Neural cell (in vitro differentiated cells): ENCODE measurements around the gene SMIM29. TPM values are rescaled to one million over a fixed set of nuclear protein-coding genes. Genes with fewer than 3 reads are reported as not detected.

Experiments
- H2AFZ ChIP-seq: fragments of 200-600, 300-800 bp; sonication (generic), shearing (Covaris generic); 2 replicates; pipeline ENCODE4 v1.6.0; 2014; ENCODE audit warnings: low read depth, mild to moderate bottlenecking, antibody characterized with exemption, low read length, moderate library complexity
- H3F3A ChIP-seq: fragments of 200-600 bp; shearing (Covaris generic); 2 replicates; pipeline ENCODE4 v1.6.1; 2016; ENCODE audit warnings: mild to moderate bottlenecking, moderate library complexity, mixed read lengths, antibody characterized with exemption, low read length; ENCODE audit not compliant: insufficient read depth, poor library complexity, severe bottlenecking
- H3K27ac ChIP-seq: fragments of 200-600, 300-800 bp; sonication (generic), shearing (Covaris generic); 2 replicates; pipeline ENCODE4 v1.5.1; 2014; ENCODE audit warnings: mild to moderate bottlenecking, low read length, moderate library complexity
- H3K27me3 ChIP-seq: fragments of 300-800, 200-600 bp; sonication (generic), shearing (Covaris generic); 2 replicates; pipeline ENCODE4 v1.6.0; 2014; ENCODE audit warnings: mild to moderate bottlenecking, low read depth, low read length, moderate library complexity; ENCODE audit not compliant: insufficient read depth
- H3K36me3 ChIP-seq: fragments of 300-800, 200-600 bp; sonication (generic), shearing (Covaris generic); 2 replicates; pipeline ENCODE4 v1.5.1; 2014; ENCODE audit warnings: mild to moderate bottlenecking, antibody characterized with exemption, low read length, moderate library complexity; ENCODE audit not compliant: insufficient read depth
- H3K4me2 ChIP-seq: fragments of 300-800, 200-600 bp; sonication (generic), shearing (Covaris generic); 2 replicates; pipeline ENCODE4 v1.6.0; 2014; ENCODE audit warnings: mild to moderate bottlenecking, low read length
- H3K4me3 ChIP-seq: fragments of 300-800, 200-600 bp; sonication (generic), shearing (Covaris generic); 2 replicates; pipeline ENCODE4 v1.5.1; 2014; ENCODE audit warnings: mild to moderate bottlenecking, low read length, moderate library complexity
- H3K79me2 ChIP-seq: fragments of 200-600 bp; shearing (Covaris generic); replicated peaks from 2 replicates; pipeline ENCODE4 v1.6.0; 2014; ENCODE audit warnings: mild to moderate bottlenecking, low read length, moderate library complexity; ENCODE audit not compliant: insufficient read depth
- H3K9ac ChIP-seq: fragments of 300-800, 200-600 bp; sonication (generic), shearing (Covaris generic); 2 replicates; pipeline ENCODE4 v1.6.1; 2016; ENCODE audit warnings: mild to moderate bottlenecking, low read length, mixed read lengths
- H3K9me2 ChIP-seq: fragments of 200-600 bp; shearing (Covaris generic); 2 replicates; pipeline ENCODE4 v1.6.1; 2016; ENCODE audit warnings: mild to moderate bottlenecking, low read length, mixed read lengths; ENCODE audit not compliant: insufficient read depth
- H3K9me3 ChIP-seq: fragments of 200-600, 300-800 bp; sonication (generic), shearing (Covaris generic); 2 replicates; pipeline ENCODE4 v1.6.1; 2016; ENCODE audit warnings: mild to moderate bottlenecking, mixed run types, low read length, moderate library complexity, mixed read lengths
- H4K20me1 ChIP-seq: fragments of 200-600 bp; shearing (Covaris generic); 2 replicates; pipeline ENCODE4 v1.6.1; 2016; ENCODE audit warnings: mild to moderate bottlenecking, mixed run types; ENCODE audit not compliant: insufficient read depth
- CTCF ChIP-seq: fragments of 450-650 bp; IDR thresholded peaks from 2 replicates; pipeline ENCODE4 v1.5.1; 2014; ENCODE audit warnings: antibody characterized with exemption, mild to moderate bottlenecking, moderate library complexity; ENCODE audit not compliant: poor library complexity, severe bottlenecking
- EP300 ChIP-seq: fragments of 450-650 bp; conservative IDR thresholded peaks from 2 replicates; pipeline ENCODE4 v1.6.1; 2014; ENCODE audit warnings: antibody characterized with exemption, mild to moderate bottlenecking, moderate library complexity; ENCODE audit not compliant: poor library complexity, severe bottlenecking
- EZH2 ChIP-seq: fragments of 200-600, 300-800 bp; shearing (Covaris generic), sonication (generic); IDR thresholded peaks from 2 replicates; pipeline ENCODE4 v1.6.1; 2014; ENCODE audit warnings: antibody characterized with exemption, low read length, borderline replicate concordance, mild to moderate bottlenecking; ENCODE audit not compliant: insufficient read depth, poor library complexity, severe bottlenecking
- MXI1 ChIP-seq: fragments of 450-650 bp; conservative IDR thresholded peaks from 2 replicates; pipeline ENCODE4 v1.6.1; 2014; ENCODE audit warnings: antibody characterized with exemption, mild to moderate bottlenecking; ENCODE audit not compliant: poor library complexity, severe bottlenecking
- POLR2AphosphoS5 ChIP-seq: IDR thresholded peaks from 2 replicates; pipeline ENCODE4 v1.6.1; 2012
- RAD21 ChIP-seq: fragments of 450-650 bp; conservative IDR thresholded peaks from 2 replicates; pipeline ENCODE4 v1.6.1; 2014; ENCODE audit warnings: antibody characterized with exemption, mild to moderate bottlenecking, moderate library complexity
- REST ChIP-seq: IDR thresholded peaks from 2 replicates; pipeline ENCODE4 v1.6.1; 2012; ENCODE audit warnings: borderline replicate concordance
- SMC3 ChIP-seq: fragments of 450-650 bp; conservative IDR thresholded peaks from 2 replicates; pipeline ENCODE4 v1.6.1; 2014; ENCODE audit warnings: antibody characterized with exemption, mild to moderate bottlenecking, moderate library complexity; ENCODE audit not compliant: poor library complexity
- TAF1 ChIP-seq: IDR thresholded peaks from 2 replicates; pipeline ENCODE4 v1.6.1; 2012; ENCODE audit warnings: low read depth
- polyA plus RNA-seq: library from polyadenylated mRNA; depleted of rRNA; stranded (reverse); fragments of >200 nt; gene quantifications from 2 replicates; pipeline ENCODE4 v1.2.3, GENCODE V29; 2014

SMIM29 gene
- polyA plus RNA-seq, 1 donor from 2014 or later = 82.1 TPM

- H2AFZ ChIP-seq = no peak overlapping the region
- no peaks in the 10 kb centered on the region for H4K20me1 ChIP-seq
- H3K36me3 ChIP-seq = no peaks in the 10 kb centered on the region
- H3K9me3 ChIP-seq = no peaks in the 10 kb centered on the region
- H3K4me3 ChIP-seq = no peak overlapping the region
- H3K79me2 ChIP-seq = no peaks in the 10 kb centered on the region
- no peak overlapping the region for H3K9ac ChIP-seq
- H3K9me2 ChIP-seq = no peaks in the 10 kb centered on the region
- no peaks in the 10 kb centered on the region for H3K27me3 ChIP-seq
- TF ChIP-seq EP300 (no peak), RAD21 (no peak), TAF1 (no peak), POLR2AphosphoS5 (no peak), REST (no peak), EZH2 (no peak), SMC3 (no peak), CTCF (no peak), MXI1 (no peak)
- no peak overlapping the region for H3K4me2 ChIP-seq
- no peaks in the 10 kb centered on the region for H3F3A ChIP-seq
- no peak overlapping the region for H3K27ac ChIP-seq
These were observed 28.9 kb upstream of the SMIM29 start for GRCh38 chr6:34277763-34278112.

- H3K9ac ChIP-seq = no peak overlapping the region
- no peak overlapping the region for H3K4me2 ChIP-seq
- H3K36me3 ChIP-seq = no peaks in the 10 kb centered on the region
- H3K27me3 ChIP-seq = no peaks in the 10 kb centered on the region
- H3K27ac ChIP-seq = no peak overlapping the region
- no peak overlapping the region for H3K4me3 ChIP-seq
- H3K9me2 ChIP-seq = no peaks in the 10 kb centered on the region
- no peaks in the 10 kb centered on the region for H3K9me3 ChIP-seq
- no peaks in the 10 kb centered on the region for H4K20me1 ChIP-seq
- H3F3A ChIP-seq = no peaks in the 10 kb centered on the region
- H3K79me2 ChIP-seq = no peaks in the 10 kb centered on the region
- no peak overlapping the region for H2AFZ ChIP-seq
- no peak for TF ChIP-seq RAD21
- no peak for TF ChIP-seq MXI1
- no peak for TF ChIP-seq TAF1
- no peak for TF ChIP-seq EZH2
- TF ChIP-seq EP300 = no peak
- TF ChIP-seq SMC3 = no peak
- TF ChIP-seq CTCF = no peak
- no peak for TF ChIP-seq REST
- TF ChIP-seq POLR2AphosphoS5 = no peak
These were observed 28.3 kb upstream of the SMIM29 start for GRCh38 chr6:34276881-34277762.
